HG03175 (cell line): ENCODE measurements around the gene NEO1.

Experiments used
- ATAC-seq: cut with Tn5 transposase; IDR thresholded peaks from one replicate; pipeline ENCODE4 v1.9.1; 2021; ENCODE audit warnings: mild to moderate bottlenecking, moderate library complexity; ENCODE audit not compliant: unreplicated experiment

The NEO1 gene

DNA sequence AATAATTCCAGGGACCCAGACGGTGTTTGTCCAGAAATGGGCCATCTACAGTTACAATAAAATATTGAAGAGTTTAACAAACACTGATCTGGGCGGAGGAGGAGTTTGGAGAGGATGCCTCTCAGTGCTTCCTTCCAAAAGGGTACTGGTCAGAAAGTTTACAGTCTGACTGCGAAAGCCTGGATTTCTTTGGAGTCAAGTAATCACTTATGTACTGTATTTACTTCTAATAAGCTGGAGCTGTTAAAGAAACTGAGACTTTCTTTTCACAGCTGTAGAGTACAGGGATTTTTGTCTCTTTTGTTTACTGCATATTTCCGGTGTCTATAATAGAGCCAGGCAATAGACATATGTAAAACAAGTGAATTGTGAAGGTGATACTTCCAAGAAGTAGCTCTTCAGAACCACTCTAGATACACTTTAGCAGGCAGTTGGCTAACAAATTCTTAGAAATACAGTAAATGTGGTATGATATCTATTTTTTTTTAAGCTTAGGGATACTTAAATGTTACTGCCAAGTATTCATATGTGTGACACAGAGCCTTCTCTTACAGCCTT is 22.1 kb upstream of the NEO1 start:
- ATAC-seq, result no peak

DNA sequence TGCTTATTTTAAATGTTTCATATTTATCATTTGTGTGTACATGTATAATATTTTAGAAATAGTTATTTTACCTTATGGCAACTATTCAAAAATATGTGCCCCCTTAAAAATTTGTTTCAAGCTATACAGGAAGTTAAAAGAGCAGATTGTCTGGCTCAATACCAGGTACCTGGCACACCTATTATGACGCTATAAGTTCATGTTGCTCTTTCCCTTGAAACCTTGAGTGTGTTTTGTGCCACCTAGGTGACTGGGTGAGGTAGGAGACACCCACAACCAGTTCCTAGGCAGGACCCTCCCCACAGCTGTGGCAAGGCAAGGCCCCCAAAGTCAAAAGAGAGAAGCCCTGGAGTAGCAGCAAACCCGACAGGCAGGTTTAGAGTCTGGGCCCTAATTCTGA is 20.6 kb upstream of the NEO1 start:
- ATAC-seq, result no peak

DNA sequence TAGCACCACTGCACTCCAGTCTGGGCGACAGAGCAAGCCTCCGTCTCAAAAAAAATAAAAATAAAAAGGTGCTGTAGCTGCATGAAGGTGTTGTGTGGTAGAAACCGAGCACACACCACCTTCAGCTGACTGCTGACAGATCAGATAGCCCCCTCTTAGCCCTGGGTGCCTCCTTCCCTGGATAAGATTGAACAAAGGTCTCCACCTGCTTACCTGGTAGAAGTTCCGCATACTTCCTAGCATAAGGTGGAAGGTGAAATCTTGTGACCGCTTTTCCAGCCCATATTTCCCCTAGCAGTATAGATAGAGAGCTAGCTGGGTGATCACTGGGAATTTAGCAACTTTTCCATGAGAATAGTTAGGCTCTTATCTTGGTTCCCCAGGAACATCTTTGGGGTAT is 18.7 kb upstream of the NEO1 start:
- no peak for ATAC-seq

DNA sequence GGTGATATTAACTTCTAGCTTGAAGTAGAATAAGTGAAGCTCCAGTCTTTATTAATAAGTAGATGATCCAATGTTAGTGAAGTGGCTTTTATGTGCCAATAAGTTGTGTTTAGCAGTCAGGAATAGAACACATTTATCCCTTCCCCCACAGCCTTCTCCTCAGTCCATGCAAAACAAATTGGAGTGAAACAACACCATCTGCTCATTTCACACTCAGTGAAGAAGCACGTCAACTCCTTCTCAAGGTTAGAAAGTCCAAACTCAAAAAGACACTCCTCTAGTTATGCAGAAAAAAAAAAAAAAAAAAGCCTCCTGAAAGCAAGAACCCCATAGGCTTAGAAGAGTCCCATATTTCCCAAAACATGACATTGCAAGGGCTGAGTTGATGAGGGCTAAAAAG is 18.0 kb upstream of the NEO1 start:
- ATAC-seq, result no peak

DNA sequence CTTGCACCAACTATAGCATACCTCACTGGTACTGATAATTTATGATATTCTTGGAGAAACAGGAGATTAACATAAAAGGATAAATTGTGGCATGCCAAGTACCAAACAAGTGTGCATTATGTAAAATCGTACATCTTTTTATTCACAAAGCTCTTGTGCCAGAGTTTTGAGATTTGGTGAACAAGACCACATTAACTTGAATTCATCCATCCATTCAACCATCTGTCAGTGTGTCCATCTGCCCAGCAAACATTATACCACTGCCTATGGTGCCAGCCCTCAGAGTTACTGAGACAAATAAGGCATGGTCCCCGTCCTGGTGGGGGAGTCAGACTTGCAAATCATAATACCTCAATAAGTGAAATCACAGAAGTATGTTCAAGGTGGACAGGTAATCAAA is 17.0 kb upstream of the NEO1 start:
- ATAC-seq, result no peak

DNA sequence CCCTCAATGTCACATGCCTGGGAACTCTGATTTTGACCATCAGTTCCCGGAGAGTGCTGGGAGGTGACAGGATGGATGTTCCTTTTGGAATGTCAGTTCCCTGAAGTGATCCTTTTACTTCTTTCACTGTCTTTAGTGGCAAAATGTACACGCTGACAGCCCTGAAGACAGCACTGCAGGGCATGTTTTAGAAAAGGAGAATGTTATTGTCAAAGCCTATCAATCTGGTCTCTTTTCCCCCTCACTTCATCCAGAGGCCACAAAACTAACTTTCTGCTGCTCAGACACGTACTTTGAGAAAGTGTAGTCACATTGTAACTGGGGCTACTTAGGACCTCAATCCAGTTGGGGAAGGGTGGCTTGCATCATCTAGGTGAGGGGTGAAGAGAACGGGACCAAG is 14.0 kb upstream of the NEO1 start:
- no peak for ATAC-seq

DNA sequence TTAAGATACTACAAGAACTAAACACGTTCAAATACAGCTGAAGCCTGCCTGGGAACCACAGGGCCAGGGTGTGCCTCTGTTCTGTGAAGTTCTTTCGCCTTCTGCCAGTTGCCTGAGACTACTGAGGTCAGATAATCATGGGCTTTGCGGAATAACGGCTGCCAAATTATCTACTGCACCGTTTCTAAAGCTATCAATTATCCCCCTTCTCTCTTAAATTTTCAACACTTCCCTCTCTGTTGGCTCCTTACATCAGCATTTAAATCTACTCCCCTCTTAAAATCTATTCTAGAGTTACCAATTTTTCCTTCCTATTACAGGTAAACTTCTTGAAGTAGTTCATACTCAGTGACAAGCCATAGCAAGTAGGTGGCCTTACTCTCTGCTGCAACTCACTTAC is 6.2 kb upstream of the NEO1 start:
- no peak for ATAC-seq

DNA sequence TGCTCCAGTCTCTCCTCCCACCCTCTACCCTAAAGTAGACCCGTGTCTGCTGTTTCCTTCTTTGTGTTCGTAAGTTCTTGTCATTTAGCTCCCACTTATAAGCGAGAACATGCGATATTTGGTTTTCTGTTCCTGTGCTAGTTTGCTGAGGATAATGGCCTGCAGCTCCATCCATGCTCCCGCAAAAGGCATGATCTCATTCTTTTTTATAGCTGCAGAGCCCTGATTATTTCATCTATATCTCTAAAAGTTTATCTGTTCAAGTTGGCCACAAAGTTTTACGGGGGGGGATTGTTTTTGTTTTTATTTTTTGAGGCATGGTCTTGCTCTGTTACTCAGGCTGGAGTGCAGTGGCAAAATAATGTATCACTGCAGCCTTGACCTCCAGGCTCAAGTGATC is 4.4 kb upstream of the NEO1 start:
- ATAC-seq, result no peak

DNA sequence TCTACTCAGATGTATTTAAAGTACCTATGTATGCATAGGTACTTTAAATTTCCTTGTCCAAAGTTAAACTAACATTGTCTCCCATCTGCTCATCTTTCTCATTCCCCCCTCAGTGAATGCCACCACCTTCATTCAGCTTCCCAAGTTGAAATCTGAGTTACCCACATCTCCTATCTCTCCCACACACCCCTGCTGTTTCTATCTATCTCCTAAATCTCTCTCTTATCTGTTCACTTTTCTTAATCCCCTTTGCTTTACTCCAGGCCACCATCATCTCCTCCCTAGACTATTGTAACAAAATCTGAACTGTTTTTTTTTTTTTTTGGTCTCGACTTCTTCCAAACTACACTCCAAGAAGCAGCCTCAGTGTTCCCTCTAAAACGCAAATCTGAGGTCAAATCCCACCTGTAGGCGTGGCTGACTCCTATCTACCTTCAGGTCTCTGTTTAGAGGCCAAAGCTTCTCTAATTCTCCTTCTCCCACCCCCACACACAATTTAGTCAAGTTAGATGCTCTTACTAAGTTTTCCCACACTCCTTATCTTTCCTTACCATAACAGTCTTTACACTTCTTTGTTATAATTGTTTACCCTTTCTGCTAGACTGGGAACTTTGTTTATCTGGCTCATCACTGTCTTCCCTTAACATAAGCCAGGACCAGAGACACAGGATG is 3.5 kb upstream of the NEO1 start:
- no peak for ATAC-seq

- ATAC-seq, result no peak
Observed at GRCh38 chr15:73049564-73050215, 2.6 kb upstream of the NEO1 start.

- no peak for ATAC-seq
Observed at GRCh38 chr15:73050561-73051295, 1.5 kb upstream of the NEO1 start.

DNA sequence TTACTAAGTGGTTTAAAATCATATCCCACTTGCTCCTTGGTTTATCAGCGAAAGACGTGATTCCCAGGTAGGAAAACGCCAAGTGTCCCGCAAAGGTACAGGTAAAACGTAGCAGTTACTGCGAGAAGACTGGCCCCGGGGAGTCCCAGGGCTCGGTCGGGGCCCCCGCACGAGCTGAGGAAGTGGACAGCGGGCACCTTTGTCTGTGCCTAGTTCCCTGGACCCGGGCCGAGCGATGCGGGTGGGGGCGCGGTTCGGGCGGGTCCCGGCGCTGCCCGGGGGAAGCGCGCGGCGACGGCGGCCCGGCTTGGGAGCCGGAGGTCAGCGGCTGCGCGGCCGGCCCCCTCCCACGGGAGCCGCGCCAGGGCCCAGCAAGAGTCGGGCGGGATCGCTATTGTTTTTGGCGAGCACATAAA is 864 bp upstream of the NEO1 start:
- ATAC-seq, result peak; percentile 4

DNA sequence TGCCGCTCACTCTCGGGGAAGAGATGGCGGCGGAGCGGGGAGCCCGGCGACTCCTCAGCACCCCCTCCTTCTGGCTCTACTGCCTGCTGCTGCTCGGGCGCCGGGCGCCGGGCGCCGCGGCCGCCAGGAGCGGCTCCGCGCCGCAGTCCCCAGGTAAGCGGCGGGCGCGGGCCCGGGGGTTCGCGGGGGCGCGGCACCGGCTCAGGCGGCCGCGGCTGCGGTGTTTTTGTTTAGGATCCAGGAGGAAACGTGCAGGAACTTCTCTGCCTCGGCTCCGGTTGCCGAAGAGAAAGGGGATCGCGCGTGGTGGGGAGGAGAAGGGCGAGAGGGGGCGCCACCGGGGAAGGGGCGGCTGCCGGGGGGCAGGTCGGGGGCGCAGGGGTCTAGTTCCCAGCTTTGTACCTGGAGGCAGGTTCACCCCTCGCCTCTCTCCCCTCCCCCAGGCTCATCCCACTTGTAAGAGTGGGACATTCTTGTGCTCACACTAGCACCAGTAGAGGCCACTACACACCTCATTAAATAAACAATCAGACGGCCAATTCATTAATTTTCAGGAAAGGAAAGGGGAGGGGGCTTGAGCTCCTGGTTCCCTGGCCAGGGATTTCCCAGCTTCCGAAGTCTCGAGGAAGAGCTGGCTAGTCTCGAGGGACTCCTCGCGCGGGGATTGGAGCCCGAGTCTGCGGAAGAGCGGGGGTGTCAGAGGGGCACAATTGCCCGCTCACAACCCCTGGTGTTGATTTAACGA is 562 bp downstream of the NEO1 start:
- ATAC-seq, result no peak

GRCh38 chr15:73053398-73053723 is 1.1 kb downstream of the NEO1 start:
- no peak for ATAC-seq

GRCh38 chr15:73054417-73054953 is 2.2 kb downstream of the NEO1 start:
- no peak for ATAC-seq

GRCh38 chr15:73056460-73056859 is 4.2 kb downstream of the NEO1 start:
- ATAC-seq, result no peak

DNA sequence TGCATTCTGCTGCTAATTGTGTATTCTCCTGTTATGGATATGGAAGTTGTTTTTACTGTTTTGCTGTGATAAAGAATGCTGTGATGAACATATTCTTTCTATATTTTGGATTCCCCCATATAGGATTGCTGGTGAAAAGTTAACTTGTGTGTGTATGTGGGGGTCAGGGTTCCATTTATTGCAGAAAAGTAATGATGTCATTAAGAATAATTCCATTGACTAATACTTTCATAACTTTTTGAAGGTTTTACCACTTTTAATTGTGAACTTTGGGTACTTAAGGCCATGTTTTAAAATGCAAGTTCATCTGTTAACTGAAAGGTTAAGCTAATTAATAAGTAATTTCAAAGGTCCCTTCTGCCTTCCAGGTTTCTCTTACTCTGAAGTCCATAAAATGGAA is 6.2 kb downstream of the NEO1 start:
- no peak for ATAC-seq

DNA sequence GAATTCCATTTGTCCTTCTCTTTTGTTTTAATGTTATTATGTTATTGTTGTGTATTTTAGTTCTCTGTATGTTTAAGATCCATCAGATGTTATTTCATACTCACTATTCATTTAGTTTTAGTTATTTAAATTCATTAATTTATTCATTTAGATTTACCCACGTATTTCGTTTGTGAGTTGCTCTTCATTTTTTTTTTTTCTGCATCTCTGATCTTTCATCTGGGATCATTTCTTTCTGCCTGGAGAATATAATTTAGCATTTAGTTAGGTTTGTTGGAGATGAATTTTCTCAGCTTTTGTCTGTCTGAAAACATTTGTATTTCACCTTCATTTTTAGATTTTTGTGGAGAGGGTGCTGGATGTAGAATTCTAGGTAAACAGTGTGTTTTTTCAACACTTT is 12.9 kb downstream of the NEO1 start:
- no peak for ATAC-seq

DNA sequence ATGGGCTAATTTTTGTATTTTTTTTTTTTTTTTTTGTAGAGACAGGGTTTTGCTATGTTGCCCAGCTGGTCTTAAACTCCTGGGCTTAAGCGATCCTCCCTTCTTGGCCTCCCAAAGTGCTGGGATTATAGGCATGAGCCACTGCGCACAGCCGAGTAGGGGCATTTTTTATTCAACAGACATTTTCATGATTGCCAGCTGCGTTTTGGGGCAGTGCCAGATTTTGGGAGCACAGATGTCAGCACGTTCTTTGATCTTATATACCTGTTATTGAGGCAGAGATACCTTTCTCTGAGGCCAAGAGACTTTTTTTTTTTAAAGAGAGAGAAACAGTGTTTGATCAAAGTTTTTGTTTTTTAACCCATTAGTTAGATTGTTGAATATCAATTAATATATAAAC is 16.8 kb downstream of the NEO1 start:
- ATAC-seq, result no peak

- no peak for ATAC-seq
Observed at GRCh38 chr15:73072894-73073293, 20.6 kb downstream of the NEO1 start.

- no peak for ATAC-seq
Observed at GRCh38 chr15:73074241-73074640, 22.0 kb downstream of the NEO1 start.
